GM10248 (cell line): ENCODE results near the gene AGBL3.
"Not testable (repeated sequence)": the region's sequence is repeated elsewhere in the genome, so short reads cannot be mapped to it uniquely, and the experiment has no call there.

Experiments
- CTCF ChIA-PET: fragments of 300-600 bp; sonication (Branson Sonifier 250); formaldehyde crosslinking; extraction: SDS; loops from one replicate; lab custom pipeline; 2021; ENCODE audit warnings: antibody characterized with exemption; lab: Yijun Ruan, JAX
- POLR2A ChIA-PET: fragments of 350-650 bp; sonication (Branson Sonifier 250); formaldehyde crosslinking; extraction: SDS; loops from one replicate; lab custom pipeline; 2020; ENCODE audit warnings: antibody characterized with exemption; lab: Yijun Ruan, JAX
- DNase-seq: peaks from one replicate; pipeline ENCODE4 v3.0.0; 2012; ENCODE audit errors: extremely low spot score
- CTCF ChIP-seq: IDR thresholded peaks from 2 replicates; pipeline ENCODE4 v1.5.1; 2012; ENCODE audit warnings: mild to moderate bottlenecking, low read depth; ENCODE audit errors: extremely low read depth, missing control alignments, control extremely low read depth

AGBL3 gene

DNA sequence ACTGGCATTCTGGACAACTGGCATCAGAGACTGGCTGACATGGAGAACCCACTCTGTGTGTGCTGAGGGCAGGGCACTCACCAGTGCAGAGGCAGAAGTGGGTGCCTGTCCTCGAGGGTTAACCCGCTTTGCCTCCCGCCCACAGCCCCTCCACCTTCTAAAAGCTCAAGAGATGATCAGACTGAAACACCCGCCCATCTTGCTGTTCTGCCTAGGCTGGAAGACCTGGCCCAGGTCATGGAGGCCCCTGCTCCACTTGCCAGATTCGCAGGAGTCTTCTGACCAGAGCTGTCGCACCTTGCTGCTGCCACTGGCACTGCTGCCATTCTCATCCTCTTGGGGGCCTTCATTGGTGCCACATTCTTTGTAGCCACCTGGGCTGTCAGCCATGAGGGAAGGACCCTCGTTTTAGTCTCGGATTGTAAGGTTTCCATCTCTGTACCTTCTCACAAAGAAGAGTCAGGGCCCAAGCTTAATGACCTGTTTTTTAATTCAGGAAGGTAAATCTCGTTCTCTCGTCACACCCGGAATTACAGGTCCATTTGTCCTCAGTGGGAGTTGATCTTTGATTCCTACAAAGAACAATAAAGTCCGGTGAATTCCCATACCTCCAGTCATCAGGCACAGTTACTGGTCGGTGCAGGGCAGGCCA lies 182.3 kb downstream of the AGBL3 start:
- no peak for TF ChIP-seq CTCF
- POLR2A ChIA-PET = interaction anchor here (1.2 kb wide), 1 partner anchor 21 kb away, joined by 3 read pairs; the partner anchor contains the start of gene TMEM140
- DNase-seq = no peak
- CTCF ChIA-PET = interaction anchor here (0.9 to 5.0 kb wide), 18 partner anchors 8 to 535 kb away, joined by 3 to 40 read pairs (median 10); partner anchors contain the start of genes AGBL3 and TMEM140

DNA sequence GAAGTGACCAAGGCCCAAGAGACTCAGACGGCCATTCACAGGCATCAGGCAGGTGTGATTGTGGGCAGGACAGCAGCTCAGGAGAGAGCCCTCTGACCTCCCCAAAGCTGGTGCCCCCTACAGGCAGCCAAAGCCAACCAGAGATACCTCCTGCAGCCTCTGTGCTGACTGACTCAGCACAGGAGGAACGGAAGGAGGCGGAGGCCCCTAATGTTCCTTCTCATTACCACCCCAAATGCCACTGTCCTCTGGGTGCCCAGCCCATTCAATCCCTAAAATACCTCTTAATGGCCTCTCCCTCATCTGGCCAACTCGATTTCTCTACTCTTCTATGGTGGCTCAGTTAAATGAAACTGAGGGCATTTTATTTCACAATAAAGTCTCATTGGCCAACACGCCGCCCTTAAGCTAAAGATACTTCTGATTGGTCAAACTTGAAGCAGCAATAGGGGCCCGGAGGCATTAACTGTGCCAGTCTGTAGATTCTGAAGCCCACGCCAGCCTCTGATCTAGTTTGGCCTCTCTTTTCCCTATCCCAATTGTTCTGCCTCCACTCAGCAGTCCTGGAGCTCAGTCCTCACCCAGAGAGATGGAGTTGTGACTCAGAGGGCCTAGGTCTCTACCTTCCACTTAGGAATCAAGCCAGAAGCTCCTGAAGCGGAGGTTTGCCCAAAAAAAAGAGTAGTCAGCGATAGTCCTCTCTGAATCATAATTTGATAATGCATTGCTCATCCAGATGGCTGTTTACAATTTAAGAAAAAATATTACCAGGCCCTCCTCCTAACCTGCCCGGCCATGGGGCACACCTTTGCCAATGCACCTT lies 183.0 kb downstream of the AGBL3 start:
- DNase-seq = peak; percentile 74
- ChIA-PET CTCF (interaction anchor here (0.8 to 5.0 kb wide), 23 partner anchors 9 to 536 kb away, joined by 3 to 40 read pairs (median 9); partner anchors contain the start of genes AGBL3 and TMEM140), POLR2A (interaction anchor here (1.2 kb wide), 1 partner anchor 22 kb away, joined by 3 read pairs; the partner anchor contains the start of gene TMEM140)
- TF ChIP-seq CTCF = peak; percentile 71

DNA sequence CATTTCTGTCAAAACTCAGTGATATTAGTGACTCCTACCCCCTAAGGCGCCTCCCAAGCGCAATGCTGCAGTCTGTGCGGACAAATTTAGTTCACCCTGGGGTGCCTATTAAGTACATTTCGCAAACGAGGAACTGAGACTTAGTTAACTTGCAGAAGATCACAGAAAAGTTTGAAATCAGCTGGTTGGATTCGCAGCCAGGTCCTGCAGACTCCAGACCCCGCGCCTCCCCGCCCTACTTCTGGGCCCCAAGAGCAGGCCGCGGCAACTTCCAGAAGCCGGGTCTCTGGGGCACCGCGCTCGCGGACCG lies 183.6 kb downstream of the AGBL3 start:
- TF ChIP-seq CTCF = no peak
- no peak for DNase-seq
- POLR2A ChIA-PET = interaction anchor here (1.2 kb wide), 1 partner anchor 22 kb away, joined by 3 read pairs; the partner anchor contains the start of gene TMEM140
- CTCF ChIA-PET = interaction anchor here (0.8 to 5.0 kb wide), 20 partner anchors 9 to 540 kb away, joined by 3 to 40 read pairs (median 10); partner anchors contain the start of genes AGBL3 and TMEM140

DNA sequence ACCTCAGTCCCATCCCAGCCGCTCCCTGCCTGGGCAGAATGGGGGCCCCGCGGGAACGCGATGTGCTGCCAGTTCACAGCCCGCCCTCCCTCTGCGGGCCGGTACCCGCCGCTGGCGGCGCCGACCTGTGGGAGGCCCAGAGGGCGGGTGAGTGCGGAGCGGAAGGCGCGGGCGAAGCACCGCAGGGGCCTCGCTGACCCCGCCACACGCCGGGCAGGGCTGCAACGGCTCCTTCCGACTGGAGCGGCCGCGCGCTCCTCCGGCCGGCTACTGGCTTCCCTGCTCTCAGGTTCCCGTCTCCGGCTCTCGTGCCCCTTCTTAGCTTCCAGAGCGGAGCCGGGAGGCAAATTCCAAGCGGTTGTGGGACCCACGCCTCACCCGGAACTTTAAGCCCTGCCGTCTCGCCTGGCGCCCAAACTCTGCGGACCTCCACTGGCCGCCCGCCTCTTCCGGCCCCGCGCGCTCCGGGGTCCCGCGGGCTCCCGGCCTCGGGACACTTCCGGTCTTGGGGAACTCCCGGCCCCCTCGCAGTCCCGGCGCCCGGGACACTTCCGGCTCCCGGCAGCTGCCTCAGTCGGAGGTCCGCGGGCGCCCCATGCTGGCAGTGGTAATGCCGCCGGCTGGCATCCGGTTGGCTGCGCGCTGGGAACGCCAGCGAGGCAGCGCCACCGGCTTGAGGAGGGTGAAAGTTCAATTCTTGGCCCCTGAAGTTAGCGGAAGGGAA lies 184.1 kb downstream of the AGBL3 start, which contains the start of gene CYREN:
CYREN (minus strand) TSS at position 434 of the 724 bp plus-strand sequence. CDS start 1,785 bp downstream, outside the sequence.
- peak; percentile 90 for DNase-seq
- TF ChIP-seq CTCF = peak; percentile 86
- CTCF ChIA-PET = interaction anchor here (0.9 to 5.0 kb wide), 21 partner anchors 9 to 540 kb away, joined by 3 to 40 read pairs (median 9); partner anchors contain the start of genes AGBL3 and TMEM140
- POLR2A ChIA-PET = interaction anchor here (1.0 to 1.3 kb wide), 3 partner anchors 9 to 23 kb away, joined by 3 to 4 read pairs (median 3); partner anchors contain the start of gene TMEM140

DNA sequence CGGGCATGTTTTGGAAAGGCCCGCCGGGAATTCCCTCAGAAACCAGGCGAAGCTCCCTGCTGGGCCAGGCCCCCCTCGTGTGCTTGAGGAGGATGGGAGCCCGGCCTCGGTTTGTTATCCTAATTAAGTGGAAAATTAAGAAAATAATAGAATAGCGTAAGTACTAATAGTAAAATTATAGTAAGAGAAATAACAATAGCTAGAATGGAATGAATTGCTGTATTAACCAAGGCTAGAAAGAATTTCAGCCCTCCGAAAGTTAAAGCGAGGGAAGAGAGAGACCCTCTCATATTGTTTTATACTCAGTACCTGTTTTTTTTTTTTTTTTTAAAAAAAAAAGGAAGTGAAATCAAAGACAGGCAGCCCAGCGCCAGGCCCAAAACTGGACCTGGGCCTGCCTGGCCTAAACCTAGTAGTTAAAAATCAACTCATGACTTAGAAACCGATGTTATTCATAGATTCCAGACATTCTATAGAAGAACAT lies 184.7 kb downstream of the AGBL3 start:
- CTCF ChIA-PET = interaction anchor here (1.0 to 5.0 kb wide), 17 partner anchors 8 to 541 kb away, joined by 3 to 40 read pairs (median 12); partner anchors contain the start of genes AGBL3 and TMEM140
- POLR2A ChIA-PET = interaction anchor here (1.0 to 1.3 kb wide), 2 partner anchors 10 to 15 kb away, joined by 3 to 4 read pairs; no protein-coding TSS in a partner anchor
- DNase-seq = not testable (repeated sequence)

DNA sequence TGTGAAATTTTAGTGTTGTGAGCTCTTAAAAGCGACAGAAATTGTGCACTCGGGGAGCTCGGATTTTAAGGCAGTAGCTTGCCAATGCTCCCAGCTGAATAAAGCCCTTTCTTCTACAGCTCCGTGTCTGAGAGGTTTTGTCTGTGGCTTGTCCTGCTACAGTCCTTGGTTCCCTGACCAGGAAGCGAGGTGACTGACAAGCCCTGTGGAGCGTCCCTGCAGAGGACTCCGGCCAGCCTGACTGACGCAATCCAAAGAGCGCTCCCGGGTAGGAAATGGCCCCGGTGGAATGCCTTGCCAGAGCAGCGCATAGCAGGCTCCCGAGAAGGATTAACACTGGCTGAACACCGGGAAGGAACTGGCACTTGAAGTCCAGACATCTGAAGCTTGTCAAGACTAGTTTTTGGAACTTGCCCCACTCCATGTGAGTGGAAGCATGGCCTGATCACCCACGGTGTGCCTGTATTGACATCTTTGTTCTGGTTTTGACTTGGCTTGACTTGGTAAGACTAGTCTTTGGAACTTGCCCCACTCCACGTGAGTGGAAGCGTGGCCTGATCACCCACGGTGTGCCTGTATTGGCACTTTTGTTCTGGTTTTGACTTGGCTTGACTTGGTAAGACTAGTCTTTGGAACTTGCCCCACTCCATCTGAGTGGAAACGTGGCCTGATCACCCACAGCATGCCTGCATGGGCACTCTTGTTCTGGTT lies 185.4 kb downstream of the AGBL3 start:
- not testable (repeated sequence) for DNase-seq
- ChIA-PET CTCF (interaction anchor here (1.2 to 5.0 kb wide), 12 partner anchors 8 to 538 kb away, joined by 3 to 40 read pairs (median 13); partner anchors contain the start of genes AGBL3 and TMEM140), POLR2A (interaction anchor here (1.3 kb wide), 1 partner anchor 15 kb away, joined by 4 read pairs; no protein-coding TSS in a partner anchor)

GRCh38 chr7:135173916-135174315 lies 187.6 kb downstream of the AGBL3 start:
- ChIA-PET CTCF (interaction anchor here (0.9 to 2.4 kb wide), 5 partner anchors 9 to 187 kb away, joined by 3 to 11 read pairs (median 4); partner anchors contain the start of gene AGBL3), POLR2A (interaction anchor here (2.1 kb wide), 1 partner anchor 13 kb away, joined by 6 read pairs; no protein-coding TSS in a partner anchor)
- not testable (repeated sequence) for DNase-seq
